Testis (tissue), 3 donors: Measurements from ENCODE around the gene CNTRL. TPM values are rescaled to one million over a fixed set of nuclear protein-coding genes. Genes with fewer than 3 reads are reported as not detected.

Experiments used
- DNase-seq: peaks from one replicate; pipeline ENCODE4 v3.0.0-alpha.2; 2019
- H3K27ac ChIP-seq, 2 donors: fragments of 200-600 bp; sonication (generic); one replicate each; pipeline ENCODE4 v1.5.1; 2019
- H3K27me3 ChIP-seq: fragments of 200-600 bp; sonication (generic); one replicate; pipeline ENCODE4 v1.5.1; 2019
- H3K36me3 ChIP-seq: fragments of 200-600 bp; sonication (generic); one replicate; pipeline ENCODE4 v1.5.1; 2017; ENCODE audit warnings: low read depth; ENCODE audit errors: missing control alignments
- H3K4me1 ChIP-seq: fragments of 200-600 bp; sonication (generic); one replicate; pipeline ENCODE4 v1.5.1; 2019
- H3K4me3 ChIP-seq, 2 donors: fragments of 200-600 bp; sonication (generic); one replicate each; pipeline ENCODE4 v1.5.1; 2017 to 2019
- H3K9me3 ChIP-seq: fragments of 200-600 bp; sonication (generic); one replicate; pipeline ENCODE4 v1.5.1; 2017
- CTCF ChIP-seq, 3 experiments: fragments of 450-650 bp in 2 of 3; fragments of 200-600 bp in 1 of 3; sonication (generic) in 1 of 3; IDR thresholded peaks; one replicate each; pipeline ENCODE4 v1.5.1; 2016 to 2019; ENCODE audit warnings: antibody characterized with exemption in 3 of 3, mild to moderate bottlenecking in 2 of 3, moderate library complexity in 1 of 3
- POLR2A ChIP-seq: fragments of 450-650 bp; IDR thresholded peaks from one replicate; pipeline ENCODE4 v1.6.1; 2017; ENCODE audit warnings: antibody characterized with exemption, mild to moderate bottlenecking, moderate library complexity
- WGBS, 2 donors: methylation state at CpG; one replicate each; pipeline ENCODE4 v1.1.5; 2018; 5-methylcytosine and 5-hydroxymethylcytosine counted together
- intact Hi-C: fragments of 100-400 bp; cut with DNase I; formaldehyde crosslinking; loops from one replicate; pipeline ENCODE4 v1.15.1; 2023; ENCODE audit warnings: low total_unique reads
- polyA plus RNA-seq: library from polyadenylated mRNA; stranded (reverse); fragments of 350-450 nt; fragmentation: Illumina TruSeq; extraction: RNeasy Lipid Tissue Mini Kit (QIAGEN cat#74804); gene quantifications from one replicate; pipeline ENCODE4 v1.2.3, GENCODE V29; 2014; ENCODE audit warnings: low read depth, low replicate concordance; ENCODE audit not compliant: insufficient read depth
- total RNA-seq, 2 donors: library from RNA; depleted of rRNA; stranded (reverse); fragments of >200 nt; gene quantifications; one replicate each; pipeline ENCODE4 v1.2.3, GENCODE V29; 2016

The CNTRL gene
- total and polyA plus RNA-seq, 3 donors from 2014 or later, result 42.4 to 94.7 (median 57.7) TPM

GRCh38 chr9:121201738-121202533 lies 127.2 kb downstream of the CNTRL start, which contains the start of gene RAB14:
TSS of gene RAB14 (minus strand) at chr9:121201869. CDS start at chr9:121193412, 8,457 bp downstream.
- intact Hi-C loops, result no loop called here
- no peaks in the 10 kb centered on the region for H3K27me3 ChIP-seq
- TF ChIP-seq POLR2A (peak; percentile 29), CTCF (IDR thresholded peaks at IDR 0.05) (peak; percentile 34 to 64 (median 59))
- peak within 1 kb of the TSS; percentile 95 to 97 for H3K4me3 ChIP-seq
- H3K36me3 ChIP-seq, result no peaks in the 10 kb centered on the region
- H3K27ac ChIP-seq, result peak within 1 kb of the TSS; percentile 90 to 96
- DNase-seq, result peak; percentile 100
- H3K9me3 ChIP-seq, result no peaks in the 10 kb centered on the region
- H3K4me1 ChIP-seq, result peaks cover 14% of the 10 kb centered on the region
- 4% methylated on average over 19 to 31 of the region's 55 CpGs for WGBS, 2 donors

- no peak overlapping the region for H3K27ac ChIP-seq
- no peaks in the 10 kb centered on the region for H3K9me3 ChIP-seq
- H3K4me3 ChIP-seq, result no peak overlapping the region
- no peaks in the 10 kb centered on the region for H3K27me3 ChIP-seq
- H3K4me1 ChIP-seq, result peaks cover 14% of the 10 kb centered on the region
- intact Hi-C loops, result no loop called here
- TF ChIP-seq CTCF (IDR thresholded peaks at IDR 0.05) (no peak), POLR2A (no peak)
- WGBS, 2 donors, result 67 to 75% methylated on average over 2 of the region's 2 CpGs
- H3K36me3 ChIP-seq, result no peaks in the 10 kb centered on the region
- DNase-seq, result no peak
These were observed 129.4 kb downstream of the CNTRL start for GRCh38 chr9:121204121-121204520.

DNA sequence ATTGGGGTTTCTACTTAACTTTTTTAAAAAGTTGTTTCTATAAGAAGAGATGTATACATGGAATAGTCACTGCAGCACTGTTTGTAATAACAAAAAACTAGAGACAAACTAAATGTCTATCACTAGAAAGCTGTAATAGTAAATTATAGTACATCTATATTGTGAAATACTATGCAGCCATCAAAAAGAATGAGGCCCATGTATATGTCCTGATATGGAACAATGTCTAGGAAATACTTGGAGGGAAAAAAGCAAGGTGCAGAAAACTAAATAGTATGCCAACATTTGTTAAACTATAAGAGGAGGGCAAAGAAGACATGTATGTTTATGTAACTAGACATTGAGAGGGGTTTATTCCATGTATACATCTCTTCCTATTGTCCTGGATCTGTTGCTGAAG lies 129.9 kb downstream of the CNTRL start:
- H3K36me3 ChIP-seq, result no peaks in the 10 kb centered on the region
- H3K4me3 ChIP-seq, result no peak overlapping the region
- no peak for TF ChIP-seq CTCF (IDR thresholded peaks at IDR 0.05)
- H3K27ac ChIP-seq, result no peak overlapping the region
- peaks cover 10% of the 10 kb centered on the region for H3K4me1 ChIP-seq
- no peaks in the 10 kb centered on the region for H3K9me3 ChIP-seq
- no peaks in the 10 kb centered on the region for H3K27me3 ChIP-seq
- intact Hi-C loops, result no loop called here
- DNase-seq, result no peak

DNA sequence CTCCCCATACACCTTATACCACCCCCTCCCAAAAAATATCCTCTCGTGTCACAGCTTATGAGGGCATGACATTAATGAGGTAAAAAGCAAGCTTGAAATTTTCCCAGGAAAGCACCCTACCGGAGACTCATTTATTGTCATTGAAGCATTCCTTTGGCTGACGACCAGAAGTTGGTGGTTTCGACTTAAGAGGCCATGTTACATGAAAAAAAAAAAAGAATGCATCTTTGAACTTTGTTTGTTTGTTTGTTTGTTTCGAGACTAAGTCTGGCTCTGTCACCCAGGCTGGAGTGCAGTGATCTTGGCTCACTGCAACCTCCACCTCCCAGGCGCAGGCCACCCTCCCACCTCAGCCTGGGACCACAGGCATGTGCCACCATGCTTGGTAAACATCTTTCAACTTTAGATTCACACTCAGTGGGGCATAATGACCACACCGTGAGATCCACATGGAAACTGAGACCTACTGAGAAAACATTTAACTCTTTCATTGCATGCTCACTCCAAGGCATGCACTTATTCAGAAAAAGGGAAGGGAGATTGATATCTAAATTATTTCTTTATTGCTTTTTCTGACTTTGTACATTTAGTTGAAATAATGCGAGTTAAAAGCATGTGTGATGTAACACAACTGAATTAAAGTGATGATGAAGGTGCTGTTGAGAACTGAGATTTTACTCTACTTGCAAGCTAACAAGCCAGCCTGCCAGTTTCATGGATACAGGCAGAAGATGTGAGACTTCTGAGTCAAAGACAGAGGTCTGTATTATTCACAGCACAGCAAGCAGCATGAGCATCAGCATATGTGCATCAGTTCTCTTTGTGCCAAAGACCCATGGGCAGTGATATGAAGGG lies 132.0 kb downstream of the CNTRL start:
- Histone ChIP-seq H3K9me3 (no peaks in the 10 kb centered on the region), H3K27ac (no peak overlapping the region), H3K4me1 (no peaks in the 10 kb centered on the region), H3K36me3 (no peaks in the 10 kb centered on the region), H3K4me3 (no peak overlapping the region), H3K27me3 (no peaks in the 10 kb centered on the region)
- intact Hi-C loops, result no loop called here
- DNase-seq, result no peak
- TF ChIP-seq POLR2A, result no peak
- TF ChIP-seq CTCF (IDR thresholded peaks at IDR 0.05), result no peak
- WGBS, 2 donors, result 67 to 74% methylated on average over 8 of the region's 8 CpGs
